ENCODE measurements around the gene GPR61.

GPR61 gene

GRCh38 chr1:109539676-109540075, at the start of gene GPR61:
Gene GPR61, plus strand, starts transcription at chr1:109539872. Its CDS starts 3,151 bp downstream, at chr1:109543023.
- H3K4me3 ChIP-seq (ENCODE audit: low read depth in 1 of 2, low read length in 2 of 2), result no peak within 1 kb of the TSS
- H3K9ac ChIP-seq (ENCODE audit: low read length), result no peak within 1 kb of the TSS
- no peaks in the 10 kb centered on the region for H3K36me3 ChIP-seq (ENCODE audit: insufficient read depth, low read length)
- no peaks in the 10 kb centered on the region for H3K27me3 ChIP-seq (ENCODE audit: control insufficient read depth in 1 of 2, insufficient read depth in 2 of 2, low read length in 2 of 2)
- no peak within 1 kb of the TSS for H3K27ac ChIP-seq (ENCODE audit: low read depth, low read length)
- peaks cover 16% of the 10 kb centered on the region for H3K4me1 ChIP-seq (ENCODE audit: insufficient read depth, low read length)
- no peaks in the 10 kb centered on the region for H3K9me3 ChIP-seq (ENCODE audit: low read length)

- no peak overlapping the region for H3K9ac ChIP-seq (ENCODE audit: low read length)
- no peaks in the 10 kb centered on the region for H3K27me3 ChIP-seq (ENCODE audit: control insufficient read depth in 1 of 2, insufficient read depth in 2 of 2, low read length in 2 of 2)
These were observed 49.4 kb upstream of the GPR61 start for GRCh38 chr1:109490029-109490933.

GRCh38 chr1:109490934-109491302, 48.8 kb upstream of the GPR61 start:
- peaks cover 24% of the 10 kb centered on the region for H3K4me1 ChIP-seq (ENCODE audit: insufficient read depth, low read length)
- H3K36me3 ChIP-seq (ENCODE audit: insufficient read depth, low read length), result peaks cover 20% of the 10 kb centered on the region
- H3K27me3 ChIP-seq (ENCODE audit: control insufficient read depth in 1 of 2, insufficient read depth in 2 of 2, low read length in 2 of 2), result no peaks in the 10 kb centered on the region
- no peak overlapping the region for H3K27ac ChIP-seq (ENCODE audit: low read depth, low read length)
- no peaks in the 10 kb centered on the region for H3K9me3 ChIP-seq (ENCODE audit: low read length)
- H3K9ac ChIP-seq (ENCODE audit: low read length), result no peak overlapping the region
- no peak overlapping the region for H3K4me3 ChIP-seq (ENCODE audit: low read depth in 1 of 2, low read length in 2 of 2)

More at GRCh38 chr1:109490029-109490933, 49.4 kb upstream of the GPR61 start:
- Histone ChIP-seq H3K36me3 (ENCODE audit: insufficient read depth, low read length) (peaks cover 16% of the 10 kb centered on the region), H3K9me3 (ENCODE audit: low read length) (no peaks in the 10 kb centered on the region), H3K4me1 (ENCODE audit: insufficient read depth, low read length) (peaks cover 20% of the 10 kb centered on the region), H3K4me3 (ENCODE audit: low read depth in 1 of 2, low read length in 2 of 2) (no peak overlapping the region), H3K27ac (ENCODE audit: low read depth, low read length) (no peak overlapping the region)

- Histone ChIP-seq H3K27me3 (ENCODE audit: control insufficient read depth in 1 of 2, insufficient read depth in 2 of 2, low read length in 2 of 2) (no peaks in the 10 kb centered on the region), H3K9ac (ENCODE audit: low read length) (no peak overlapping the region), H3K27ac (ENCODE audit: low read depth, low read length) (no peak overlapping the region), H3K4me1 (ENCODE audit: insufficient read depth, low read length) (peaks cover 24% of the 10 kb centered on the region), H3K36me3 (ENCODE audit: insufficient read depth, low read length) (peaks cover 25% of the 10 kb centered on the region), H3K9me3 (ENCODE audit: low read length) (no peaks in the 10 kb centered on the region), H3K4me3 (ENCODE audit: low read depth in 1 of 2, low read length in 2 of 2) (no peak overlapping the region)
These were observed 48.3 kb upstream of the GPR61 start for GRCh38 chr1:109491372-109491771.

GRCh38 chr1:109492779-109493178, 46.9 kb upstream of the GPR61 start:
- Histone ChIP-seq H3K27ac (ENCODE audit: low read depth, low read length) (no peak overlapping the region), H3K9me3 (ENCODE audit: low read length) (no peaks in the 10 kb centered on the region), H3K9ac (ENCODE audit: low read length) (peak overlapping the region; percentile 62), H3K27me3 (ENCODE audit: control insufficient read depth in 1 of 2, insufficient read depth in 2 of 2, low read length in 2 of 2) (no peaks in the 10 kb centered on the region), H3K4me3 (ENCODE audit: low read depth in 1 of 2, low read length in 2 of 2) (no peak overlapping the region), H3K36me3 (ENCODE audit: insufficient read depth, low read length) (peaks cover 36% of the 10 kb centered on the region), H3K4me1 (ENCODE audit: insufficient read depth, low read length) (peaks cover 24% of the 10 kb centered on the region)

- Histone ChIP-seq H3K27ac (ENCODE audit: low read depth, low read length) (no peak overlapping the region), H3K27me3 (ENCODE audit: control insufficient read depth in 1 of 2, insufficient read depth in 2 of 2, low read length in 2 of 2) (no peaks in the 10 kb centered on the region), H3K4me3 (ENCODE audit: low read depth in 1 of 2, low read length in 2 of 2) (no peak overlapping the region), H3K9ac (ENCODE audit: low read length) (peak overlapping the region; percentile 62), H3K9me3 (ENCODE audit: low read length) (no peaks in the 10 kb centered on the region), H3K36me3 (ENCODE audit: insufficient read depth, low read length) (peaks cover 33% of the 10 kb centered on the region), H3K4me1 (ENCODE audit: insufficient read depth, low read length) (peaks cover 24% of the 10 kb centered on the region)
These were observed 46.4 kb upstream of the GPR61 start for GRCh38 chr1:109493227-109493626.

GRCh38 chr1:109493805-109494539, 45.7 kb upstream of the GPR61 start, which contains the start of gene CYB561D1:
Gene CYB561D1, plus strand, starts transcription at chr1:109494094. Its CDS starts 46 bp downstream, at chr1:109494140.
- peak within 1 kb of the TSS; percentile 88 for H3K27ac ChIP-seq (ENCODE audit: low read depth, low read length)
- no peaks in the 10 kb centered on the region for H3K9me3 ChIP-seq (ENCODE audit: low read length)
- peak within 1 kb of the TSS; percentile 62 for H3K9ac ChIP-seq (ENCODE audit: low read length)
- H3K4me3 ChIP-seq (ENCODE audit: low read depth in 1 of 2, low read length in 2 of 2), result peak within 1 kb of the TSS; percentile 38 to 88
- no peaks in the 10 kb centered on the region for H3K27me3 ChIP-seq (ENCODE audit: control insufficient read depth in 1 of 2, insufficient read depth in 2 of 2, low read length in 2 of 2)
- H3K4me1 ChIP-seq (ENCODE audit: insufficient read depth, low read length), result peaks cover 24% of the 10 kb centered on the region
- H3K36me3 ChIP-seq (ENCODE audit: insufficient read depth, low read length), result peaks cover 30% of the 10 kb centered on the region

- H3K9me3 ChIP-seq (ENCODE audit: low read length), result no peaks in the 10 kb centered on the region
- H3K4me3 ChIP-seq (ENCODE audit: low read depth in 1 of 2, low read length in 2 of 2), result no peak overlapping the region
- H3K36me3 ChIP-seq (ENCODE audit: insufficient read depth, low read length), result peaks cover 24% of the 10 kb centered on the region
- H3K9ac ChIP-seq (ENCODE audit: low read length), result no peak overlapping the region
- peaks cover 35% of the 10 kb centered on the region for H3K4me1 ChIP-seq (ENCODE audit: insufficient read depth, low read length)
- no peaks in the 10 kb centered on the region for H3K27me3 ChIP-seq (ENCODE audit: control insufficient read depth in 1 of 2, insufficient read depth in 2 of 2, low read length in 2 of 2)
- no peak overlapping the region for H3K27ac ChIP-seq (ENCODE audit: low read depth, low read length)
These were observed 43.9 kb upstream of the GPR61 start for GRCh38 chr1:109495738-109496137.

- H3K9me3 ChIP-seq (ENCODE audit: low read length), result no peaks in the 10 kb centered on the region
- H3K27ac ChIP-seq (ENCODE audit: low read depth, low read length), result no peak overlapping the region
- H3K4me1 ChIP-seq (ENCODE audit: insufficient read depth, low read length), result peaks cover 46% of the 10 kb centered on the region
- H3K9ac ChIP-seq (ENCODE audit: low read length), result no peak overlapping the region
- H3K36me3 ChIP-seq (ENCODE audit: insufficient read depth, low read length), result peaks cover 24% of the 10 kb centered on the region
- no peak overlapping the region for H3K4me3 ChIP-seq (ENCODE audit: low read depth in 1 of 2, low read length in 2 of 2)
- no peaks in the 10 kb centered on the region for H3K27me3 ChIP-seq (ENCODE audit: control insufficient read depth in 1 of 2, insufficient read depth in 2 of 2, low read length in 2 of 2)
These were observed 42.1 kb upstream of the GPR61 start for GRCh38 chr1:109497449-109498160.

- Histone ChIP-seq H3K9me3 (ENCODE audit: low read length) (no peaks in the 10 kb centered on the region), H3K9ac (ENCODE audit: low read length) (no peak overlapping the region), H3K4me3 (ENCODE audit: low read depth in 1 of 2, low read length in 2 of 2) (no peak overlapping the region), H3K27me3 (ENCODE audit: control insufficient read depth in 1 of 2, insufficient read depth in 2 of 2, low read length in 2 of 2) (no peaks in the 10 kb centered on the region), H3K36me3 (ENCODE audit: insufficient read depth, low read length) (peaks cover 24% of the 10 kb centered on the region), H3K4me1 (ENCODE audit: insufficient read depth, low read length) (peaks cover 43% of the 10 kb centered on the region), H3K27ac (ENCODE audit: low read depth, low read length) (no peak overlapping the region)
These were observed 41.4 kb upstream of the GPR61 start for GRCh38 chr1:109498161-109498801.

- Histone ChIP-seq H3K27ac (ENCODE audit: low read depth, low read length) (no peak overlapping the region), H3K27me3 (ENCODE audit: control insufficient read depth in 1 of 2, insufficient read depth in 2 of 2, low read length in 2 of 2) (no peaks in the 10 kb centered on the region), H3K4me3 (ENCODE audit: low read depth in 1 of 2, low read length in 2 of 2) (no peak overlapping the region), H3K9me3 (ENCODE audit: low read length) (no peaks in the 10 kb centered on the region), H3K9ac (ENCODE audit: low read length) (no peak overlapping the region), H3K4me1 (ENCODE audit: insufficient read depth, low read length) (peaks cover 39% of the 10 kb centered on the region), H3K36me3 (ENCODE audit: insufficient read depth, low read length) (peaks cover 24% of the 10 kb centered on the region)
These were observed 40.6 kb upstream of the GPR61 start for GRCh38 chr1:109499081-109499480.
